A549 (cell line): ENCODE results near the gene CEP57L1. TPM values are rescaled to one million over a fixed set of nuclear protein-coding genes. Genes with fewer than 3 reads are reported as not detected.

Experiments used
- ATAC-seq, 2 experiments: fragments of 200-7000 bp in 1 of 2; fragments of >200 bp in 1 of 2; cut with Nextera tagmentation in 1 of 2; cut with Tn5 transposase in 1 of 2; 3 replicates each; pipeline versions ENCODE4 v1.8.0 to v1.9.1; 2018 to 2020; ENCODE audit warnings: mild to moderate bottlenecking in 1 of 2, moderate library complexity in 1 of 2
- CTCF ChIA-PET: fragments of 300-600 bp; sonication (Branson Sonifier 250); formaldehyde crosslinking; extraction: SDS; loops from one replicate; lab custom pipeline; 2021; ENCODE audit warnings: antibody characterized with exemption, inconsistent platforms; lab: Yijun Ruan, JAX
- POLR2A ChIA-PET: fragments of 350-600 bp; formaldehyde crosslinking; extraction: SDS; loops from one replicate; lab custom pipeline; 2021; ENCODE audit warnings: antibody characterized with exemption, inconsistent platforms; lab: Yijun Ruan, JAX
- DNase-seq, 2 experiments: peaks; one replicate each; pipeline versions ENCODE4 v3.0.0 to v3.0.0-alpha.2; 2011 to 2016; ENCODE audit warnings: low read depth in 1 of 2, low spot score in 1 of 2
- FAIRE-seq: peaks from 2 replicates; lab custom pipeline; 2011; peaks lifted over from hg19 to GRCh38; lab: Jason Lieb, UNC
- H3K27ac ChIP-seq, 2 experiments: fragments of >200 bp; sonication (Bioruptor Twin); formaldehyde crosslinking; 3 replicates each; pipeline ENCODE4 v1.5.1; 2016 to 2017
- H3K4me1 ChIP-seq: fragments of >200 bp; sonication (Bioruptor Twin); formaldehyde crosslinking; 3 replicates; pipeline ENCODE4 v1.6.1; 2016
- H3K4me2 ChIP-seq: fragments of >200 bp; sonication (Bioruptor Twin); formaldehyde crosslinking; 3 replicates; pipeline ENCODE4 v1.6.1; 2016
- H3K4me3 ChIP-seq: fragments of >200 bp; sonication (Bioruptor Twin); formaldehyde crosslinking; 3 replicates; pipeline ENCODE4 v1.5.1; 2016
- H3K9me3 ChIP-seq: fragments of >200 bp; sonication (Bioruptor Twin); formaldehyde crosslinking; 3 replicates; pipeline ENCODE4 v1.6.1; 2016
- BHLHE40 ChIP-seq: IDR thresholded peaks from 2 replicates; pipeline ENCODE4 v1.6.1; 2012; ENCODE audit warnings: low read depth, low read length, inconsistent platforms
- CBX8 ChIP-seq: fragments of 200-600 bp; sonication (generic); IDR thresholded peaks from 2 replicates; pipeline ENCODE4 v1.6.1; 2016
- CEBPB ChIP-seq, 2 experiments: fragments of >200 bp in 1 of 2; sonication (Bioruptor Twin) in 1 of 2; formaldehyde crosslinking in 1 of 2; IDR thresholded peaks; 2 replicates each; pipeline ENCODE4 v1.6.1; 2012 to 2016
- CHD2 ChIP-seq: fragments of 150-350 bp; IDR thresholded peaks from 2 replicates; pipeline ENCODE4 v1.6.1; 2014; ENCODE audit warnings: low read length; ENCODE audit not compliant: partially characterized antibody
- CHD4 ChIP-seq: fragments of 200-600 bp; sonication (generic); IDR thresholded peaks from 2 replicates; pipeline ENCODE4 v1.6.1; 2016; ENCODE audit warnings: antibody characterized with exemption, mild to moderate bottlenecking, borderline replicate concordance
- EHF ChIP-seq: fragments of 250-450 bp; sonication (Bioruptor Pico); IDR thresholded peaks from 2 replicates; pipeline ENCODE4 v1.5.0; 2020; ENCODE audit warnings: mild to moderate bottlenecking
- ESRRA ChIP-seq: fragments of 150-350 bp; IDR thresholded peaks from 2 replicates; pipeline ENCODE4 v1.6.1; 2014; ENCODE audit warnings: mild to moderate bottlenecking, low read length, borderline replicate concordance
- FOSB ChIP-seq: fragments of 250-450 bp; sonication (Bioruptor Pico); IDR thresholded peaks from 2 replicates; pipeline ENCODE4 v1.5.0; 2020; ENCODE audit warnings: mild to moderate bottlenecking, moderate library complexity
- FOSL2 ChIP-seq, 2 experiments: fragments of 450-650 bp in 1 of 2; fragments of >200 bp in 1 of 2; sonication (Bioruptor Twin) in 1 of 2; formaldehyde crosslinking; IDR thresholded peaks; 2 replicates each; pipeline versions ENCODE4 v1.5.0 to v1.6.1; 2016 to 2020; ENCODE audit warnings: mild to moderate bottlenecking in 1 of 2, moderate library complexity in 1 of 2
- GATA3 ChIP-seq: IDR thresholded peaks from 2 replicates; pipeline ENCODE4 v1.6.1; 2012; ENCODE audit warnings: borderline replicate concordance
- HEYL ChIP-seq: fragments of 250-450 bp; sonication (Bioruptor Pico); IDR thresholded peaks from 2 replicates; pipeline ENCODE4 v1.8.0; 2021; ENCODE audit warnings: mild to moderate bottlenecking, moderate library complexity
- HOXB13 ChIP-seq: fragments of 250-450 bp; sonication (Bioruptor Pico); IDR thresholded peaks from 2 replicates; pipeline ENCODE4 v1.5.0; 2020; ENCODE audit warnings: low read depth, mild to moderate bottlenecking, moderate library complexity
- JUN ChIP-seq, 2 experiments: fragments of >200 bp; sonication (Bioruptor Twin); formaldehyde crosslinking; IDR thresholded peaks; 2 replicates in 1 of 2; 3 replicates in 1 of 2; pipeline ENCODE4 v1.6.1; 2016 to 2017
- KDM5A ChIP-seq: fragments of 200-600 bp; sonication (generic); IDR thresholded peaks from 2 replicates; pipeline ENCODE4 v1.6.1; 2016; ENCODE audit warnings: antibody characterized with exemption, mild to moderate bottlenecking
- MAZ ChIP-seq: fragments of 150-350 bp; IDR thresholded peaks from 2 replicates; pipeline ENCODE4 v1.6.1; 2014; ENCODE audit warnings: antibody characterized with exemption, low read depth, low read length, borderline replicate concordance
- NR3C1 ChIP-seq: fragments of >200 bp; sonication (Bioruptor Twin); formaldehyde crosslinking; IDR thresholded peaks from 3 replicates; pipeline ENCODE4 v1.6.1; 2017
- PHF8 ChIP-seq: fragments of 200-600 bp; sonication (generic); IDR thresholded peaks from 2 replicates; pipeline ENCODE4 v1.6.1; 2016; ENCODE audit warnings: low read depth, mild to moderate bottlenecking, antibody characterized with exemption, moderate library complexity, borderline replicate concordance
- POLR2A ChIP-seq: IDR thresholded peaks from 2 replicates; pipeline ENCODE4 v1.6.1; 2012; ENCODE audit warnings: mild to moderate bottlenecking, low read length
- POLR2AphosphoS2 ChIP-seq: conservative IDR thresholded peaks from 2 replicates; pipeline ENCODE4 v1.6.1; 2012; ENCODE audit warnings: low read length, improper control_type of control experiment, inconsistent platforms
- SMC3 ChIP-seq: fragments of >200 bp; sonication (Bioruptor Twin); formaldehyde crosslinking; IDR thresholded peaks from 3 replicates; pipeline ENCODE4 v1.6.1; 2018; ENCODE audit warnings: inconsistent platforms
- SREBF2 ChIP-seq: fragments of 450-650 bp; IDR thresholded peaks from 2 replicates; pipeline ENCODE4 v1.6.1; 2014; ENCODE audit warnings: mild to moderate bottlenecking, moderate library complexity
- TFCP2L1 ChIP-seq: fragments of 250-450 bp; sonication (Bioruptor Pico); IDR thresholded peaks from 2 replicates; pipeline ENCODE4 v1.5.0; 2021; ENCODE audit warnings: mild to moderate bottlenecking
- ZNF302 ChIP-seq: fragments of 250-450 bp; sonication (Bioruptor Pico); IDR thresholded peaks from 2 replicates; pipeline ENCODE4 v1.9.0; 2021; ENCODE audit warnings: inconsistent platforms, mild to moderate bottlenecking, moderate library complexity
- ZSCAN20 ChIP-seq: fragments of 250-450 bp; sonication (Bioruptor Pico); IDR thresholded peaks from 2 replicates; pipeline ENCODE4 v1.8.0; 2022; ENCODE audit warnings: mild to moderate bottlenecking, moderate library complexity
- WGBS: methylation state at CpG from one replicate; pipeline ENCODE4 v1.1.6; 2017; ENCODE audit errors: missing lambda C conversion rate; 5-methylcytosine and 5-hydroxymethylcytosine counted together
- polyA plus RNA-seq, 4 experiments: library from polyadenylated mRNA; depleted of rRNA in 3 of 4; stranded (reverse); fragments of >200 nt; fragmentation: RNase III in 1 of 4; extraction: RNeasy Plus Mini Kit Qiagen cat#74134 plus additional on column Dnase treatment in 1 of 4; gene quantifications; 2 replicates in 3 of 4; 3 replicates in 1 of 4; pipeline ENCODE4 v1.2.3, GENCODE V29; 2011 to 2017
- TF ChIP-seq, protein P1 (sequence below): IDR thresholded peaks from 2 replicates; pipeline ENCODE4 v1.6.1; 2012
- TF ChIP-seq, protein P2 (sequence below): IDR thresholded peaks from 2 replicates; pipeline ENCODE4 v1.6.1; 2012; ENCODE audit warnings: low read depth, borderline replicate concordance
- TF ChIP-seq, protein P3 (sequence below): fragments of 150-350 bp; IDR thresholded peaks from 2 replicates; pipeline ENCODE4 v1.6.1; 2014; ENCODE audit warnings: low read depth, mild to moderate bottlenecking, low read length
- TF ChIP-seq, protein P4 (sequence below): IDR thresholded peaks from 2 replicates; pipeline ENCODE4 v1.6.1; 2012
- TF ChIP-seq, protein P5 (sequence below): fragments of >200 bp; sonication (Bioruptor Twin); formaldehyde crosslinking; IDR thresholded peaks from 2 replicates; pipeline ENCODE4 v1.6.1; 2016
- TF ChIP-seq, protein P6 (sequence below): fragments of 250-450 bp; sonication (Bioruptor Pico); IDR thresholded peaks from 2 replicates; pipeline ENCODE4 v1.5.0; 2020; ENCODE audit warnings: low read depth, mild to moderate bottlenecking, moderate library complexity

Gene CEP57L1
- polyA plus RNA-seq, 2 of the 4 experiments (the other 2 are of a cell fraction) = 8.9 to 20.5 TPM

DNA sequence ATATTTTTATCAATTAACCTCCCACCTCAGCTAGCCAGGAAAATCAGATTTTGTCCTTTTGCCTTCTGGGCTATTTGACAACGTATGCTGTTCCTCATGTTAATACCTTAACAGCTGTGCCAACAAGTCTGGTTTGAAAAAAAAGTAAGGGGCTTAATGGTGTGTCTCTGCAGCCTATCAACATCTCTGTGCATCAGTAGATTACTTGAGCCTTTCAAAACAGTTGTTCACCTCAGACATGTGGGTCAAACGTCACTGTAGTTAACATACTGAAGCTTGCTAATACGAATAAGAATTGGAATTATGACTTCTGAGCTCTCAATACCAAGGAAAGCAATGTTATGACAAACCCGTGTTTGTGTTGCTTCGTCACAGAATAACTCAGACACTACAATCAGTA, 23.0 kb downstream of the CEP57L1 start:
- POLR2A ChIA-PET = no interaction called here
- Histone ChIP-seq H3K4me1 (peaks cover 20% of the 10 kb centered on the region), H3K9me3 (no peaks in the 10 kb centered on the region), H3K4me2 (no peak overlapping the region), H3K27ac (no peak overlapping the region), H3K4me3 (no peak overlapping the region)
- DNase-seq = no peak
- 86% methylated on average over 5 of the region's 5 CpGs for WGBS
- CTCF ChIA-PET = no interaction called here
- TF ChIP-seq TFCP2L1 (CRISPR knock-in tag) (no peak), HOXB13 (CRISPR knock-in tag) (no peak), BHLHE40 (no peak), POLR2AphosphoS2 (no peak), POLR2A (no peak), CEBPB (IDR thresholded peaks at IDR 0.05) (no peak), SMC3 (no peak), GATA3 (no peak), CHD2 (no peak), ZNF302 (CRISPR knock-in tag) (no peak)
- TF ChIP-seq, protein P1, sequence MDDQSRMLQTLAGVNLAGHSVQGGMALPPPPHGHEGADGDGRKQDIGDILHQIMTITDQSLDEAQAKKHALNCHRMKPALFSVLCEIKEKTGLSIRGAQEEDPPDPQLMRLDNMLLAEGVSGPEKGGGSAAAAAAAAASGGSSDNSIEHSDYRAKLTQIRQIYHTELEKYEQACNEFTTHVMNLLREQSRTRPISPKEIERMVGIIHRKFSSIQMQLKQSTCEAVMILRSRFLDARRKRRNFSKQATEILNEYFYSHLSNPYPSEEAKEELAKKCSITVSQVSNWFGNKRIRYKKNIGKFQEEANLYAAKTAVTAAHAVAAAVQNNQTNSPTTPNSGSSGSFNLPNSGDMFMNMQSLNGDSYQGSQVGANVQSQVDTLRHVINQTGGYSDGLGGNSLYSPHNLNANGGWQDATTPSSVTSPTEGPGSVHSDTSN = no peak
- TF ChIP-seq, protein P2, sequence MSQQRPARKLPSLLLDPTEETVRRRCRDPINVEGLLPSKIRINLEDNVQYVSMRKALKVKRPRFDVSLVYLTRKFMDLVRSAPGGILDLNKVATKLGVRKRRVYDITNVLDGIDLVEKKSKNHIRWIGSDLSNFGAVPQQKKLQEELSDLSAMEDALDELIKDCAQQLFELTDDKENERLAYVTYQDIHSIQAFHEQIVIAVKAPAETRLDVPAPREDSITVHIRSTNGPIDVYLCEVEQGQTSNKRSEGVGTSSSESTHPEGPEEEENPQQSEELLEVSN = no peak
- TF ChIP-seq, protein P3, sequence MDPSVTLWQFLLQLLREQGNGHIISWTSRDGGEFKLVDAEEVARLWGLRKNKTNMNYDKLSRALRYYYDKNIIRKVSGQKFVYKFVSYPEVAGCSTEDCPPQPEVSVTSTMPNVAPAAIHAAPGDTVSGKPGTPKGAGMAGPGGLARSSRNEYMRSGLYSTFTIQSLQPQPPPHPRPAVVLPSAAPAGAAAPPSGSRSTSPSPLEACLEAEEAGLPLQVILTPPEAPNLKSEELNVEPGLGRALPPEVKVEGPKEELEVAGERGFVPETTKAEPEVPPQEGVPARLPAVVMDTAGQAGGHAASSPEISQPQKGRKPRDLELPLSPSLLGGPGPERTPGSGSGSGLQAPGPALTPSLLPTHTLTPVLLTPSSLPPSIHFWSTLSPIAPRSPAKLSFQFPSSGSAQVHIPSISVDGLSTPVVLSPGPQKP = no peak
- FAIRE-seq = no peak
- no peak for ATAC-seq

DNA sequence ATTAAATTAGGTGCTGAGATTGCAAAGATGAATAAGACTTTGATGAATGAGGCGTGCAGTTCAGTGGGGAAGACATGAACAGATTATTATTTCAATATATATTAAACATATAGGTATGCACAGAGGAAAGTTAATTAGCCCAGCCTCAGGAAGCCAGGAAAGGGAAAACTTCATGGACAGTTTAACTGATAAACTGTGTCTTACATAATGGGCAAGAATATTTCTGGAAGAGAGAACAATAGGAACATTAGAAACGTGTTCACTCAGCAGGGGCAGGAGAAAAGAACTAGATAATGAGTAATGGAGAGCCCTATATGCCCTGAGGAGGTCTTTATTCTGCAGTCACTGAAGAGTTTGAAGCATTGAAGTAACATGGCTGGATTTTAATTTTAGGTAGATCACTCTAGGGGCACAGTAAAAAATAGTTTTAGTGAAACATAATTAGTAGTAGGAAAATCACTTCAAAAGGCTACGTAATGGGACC, 23.6 kb downstream of the CEP57L1 start:
- no peak for ATAC-seq
- FAIRE-seq = no peak

DNA sequence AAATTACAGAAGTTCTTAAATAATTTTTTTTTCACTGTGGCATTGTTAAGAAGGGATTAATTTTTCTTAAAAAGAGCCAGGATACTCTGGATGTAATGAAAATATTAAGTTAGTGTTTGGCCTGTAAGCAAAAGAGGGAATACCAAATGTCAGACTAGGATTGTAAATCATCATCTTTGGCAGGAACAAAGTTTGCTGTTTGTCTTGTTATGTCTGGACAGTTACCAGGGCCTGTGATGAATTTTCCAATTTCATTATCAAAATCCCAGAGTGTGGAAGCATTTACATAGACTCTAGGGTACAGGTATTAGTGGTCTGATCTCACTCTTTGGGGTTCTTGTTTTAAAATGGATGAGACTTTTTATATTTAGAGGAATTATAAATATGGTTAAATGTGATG, 26.1 kb downstream of the CEP57L1 start:
- peaks cover 20% of the 10 kb centered on the region for H3K4me1 ChIP-seq
- no peaks in the 10 kb centered on the region for H3K9me3 ChIP-seq
- H3K4me2 ChIP-seq = peak overlapping the region; percentile 58
- no peak for FAIRE-seq
- TF ChIP-seq HEYL (CRISPR knock-in tag) (no peak), FOSB (CRISPR knock-in tag) (no peak), POLR2AphosphoS2 (no peak), MAZ (no peak), SMC3 (no peak), KDM5A (no peak), ESRRA (no peak), FOSL2 (IDR thresholded peaks at IDR 0.05) (no peak), FOSL2 (CRISPR knock-in tag; IDR thresholded peaks at IDR 0.05) (no peak), CEBPB (IDR thresholded peaks at IDR 0.05) (no peak), CHD4 (no peak), ZSCAN20 (no peak), SREBF2 (no peak), CBX8 (no peak), PHF8 (no peak), JUN (IDR thresholded peaks at IDR 0.05) (no peak), NR3C1 (no peak), EHF (CRISPR knock-in tag) (no peak)
- TF ChIP-seq, protein P4, sequence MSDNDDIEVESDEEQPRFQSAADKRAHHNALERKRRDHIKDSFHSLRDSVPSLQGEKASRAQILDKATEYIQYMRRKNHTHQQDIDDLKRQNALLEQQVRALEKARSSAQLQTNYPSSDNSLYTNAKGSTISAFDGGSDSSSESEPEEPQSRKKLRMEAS = no peak
- TF ChIP-seq, protein P5, sequence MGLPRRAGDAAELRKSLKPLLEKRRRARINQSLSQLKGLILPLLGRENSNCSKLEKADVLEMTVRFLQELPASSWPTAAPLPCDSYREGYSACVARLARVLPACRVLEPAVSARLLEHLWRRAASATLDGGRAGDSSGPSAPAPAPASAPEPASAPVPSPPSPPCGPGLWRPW = no peak
- TF ChIP-seq, protein P6, sequence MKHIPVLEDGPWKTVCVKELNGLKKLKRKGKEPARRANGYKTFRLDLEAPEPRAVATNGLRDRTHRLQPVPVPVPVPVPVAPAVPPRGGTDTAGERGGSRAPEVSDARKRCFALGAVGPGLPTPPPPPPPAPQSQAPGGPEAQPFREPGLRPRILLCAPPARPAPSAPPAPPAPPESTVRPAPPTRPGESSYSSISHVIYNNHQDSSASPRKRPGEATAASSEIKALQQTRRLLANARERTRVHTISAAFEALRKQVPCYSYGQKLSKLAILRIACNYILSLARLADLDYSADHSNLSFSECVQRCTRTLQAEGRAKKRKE (CRISPR knock-in tag) = no peak
- ChIA-PET POLR2A (no interaction called here), CTCF (no interaction called here)
- no peak for ATAC-seq
- H3K27ac ChIP-seq = no peak overlapping the region
- H3K4me3 ChIP-seq = no peak overlapping the region
- peak in 1 of 2 experiments; percentile 2 for DNase-seq

More for the DNA sequence above, 23.6 kb downstream of the CEP57L1 start:
- CTCF ChIA-PET = no interaction called here
- no peaks in the 10 kb centered on the region for H3K9me3 ChIP-seq
- peaks cover 20% of the 10 kb centered on the region for H3K4me1 ChIP-seq
- 72% methylated on average over 3 of the region's 3 CpGs for WGBS
- no peak for TF ChIP-seq CBX8
- no peak for DNase-seq
- no peak overlapping the region for H3K4me2 ChIP-seq
- POLR2A ChIA-PET = no interaction called here
- H3K4me3 ChIP-seq = no peak overlapping the region
- H3K27ac ChIP-seq = no peak overlapping the region
